HG03469 (cell line): Measurements from ENCODE around the gene COPS8.

ENCODE experiments used
- ATAC-seq: cut with Tn5 transposase; IDR thresholded peaks from one replicate; pipeline ENCODE4 v1.9.1; 2021; ENCODE audit warnings: mild to moderate bottlenecking, moderate library complexity, moderate number of reproducible peaks; ENCODE audit not compliant: unreplicated experiment

The COPS8 gene

DNA sequence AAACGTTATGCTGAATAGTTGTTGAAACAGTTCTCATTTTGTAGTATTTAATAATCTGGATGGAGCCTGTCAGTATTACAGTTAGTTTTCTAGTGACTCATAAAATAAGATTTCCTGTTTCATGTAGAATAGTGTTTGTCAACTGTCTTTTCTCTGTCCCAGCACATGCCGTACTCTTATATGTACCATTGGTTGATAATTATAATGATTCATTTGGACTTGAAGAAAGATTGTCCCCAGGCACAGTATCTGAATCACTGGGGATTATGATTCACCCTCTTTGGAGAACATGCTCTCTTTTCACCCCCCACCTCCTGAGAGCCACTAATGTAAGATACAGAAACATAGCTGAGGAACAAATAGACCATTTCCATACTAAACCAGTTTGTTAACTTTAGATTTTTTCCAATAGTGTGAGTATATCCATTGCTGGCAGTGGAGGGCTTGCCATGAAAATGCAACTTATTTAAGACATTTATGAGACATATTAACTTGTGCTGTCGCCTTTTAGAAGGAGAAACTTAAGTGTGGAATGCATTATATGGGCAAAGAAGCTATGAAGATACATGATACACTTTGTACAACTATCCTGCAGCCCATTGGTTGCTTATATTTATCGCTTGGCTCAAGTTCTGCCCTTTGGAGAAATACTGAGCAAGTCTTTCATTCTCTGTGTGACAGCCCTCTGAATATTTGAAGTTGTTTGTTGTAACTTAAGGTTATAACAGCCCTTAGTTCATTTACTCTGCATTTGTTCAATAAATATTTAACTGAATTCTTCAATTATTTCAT, 12.4 kb downstream of the COPS8 start:
- no peak for ATAC-seq

DNA sequence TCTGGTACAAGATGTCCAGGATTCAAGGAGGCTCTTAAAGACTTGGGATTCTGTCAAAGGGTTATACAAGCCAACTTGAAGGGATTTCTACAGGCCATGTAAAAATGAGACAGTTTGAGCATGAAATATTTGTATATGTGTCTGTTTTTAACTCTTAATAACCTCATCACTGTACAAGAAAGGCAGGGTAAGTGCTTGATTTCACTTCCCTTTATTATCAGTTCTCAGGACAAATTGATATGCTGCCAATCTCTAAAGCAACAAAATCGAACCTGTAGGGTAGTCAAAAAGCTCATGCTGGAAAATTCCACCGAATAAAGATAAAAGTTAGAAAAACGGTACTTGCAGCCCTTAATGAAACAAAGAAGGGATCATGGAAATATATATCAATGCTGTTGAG, 14.1 kb downstream of the COPS8 start:
- ATAC-seq: no peak

DNA sequence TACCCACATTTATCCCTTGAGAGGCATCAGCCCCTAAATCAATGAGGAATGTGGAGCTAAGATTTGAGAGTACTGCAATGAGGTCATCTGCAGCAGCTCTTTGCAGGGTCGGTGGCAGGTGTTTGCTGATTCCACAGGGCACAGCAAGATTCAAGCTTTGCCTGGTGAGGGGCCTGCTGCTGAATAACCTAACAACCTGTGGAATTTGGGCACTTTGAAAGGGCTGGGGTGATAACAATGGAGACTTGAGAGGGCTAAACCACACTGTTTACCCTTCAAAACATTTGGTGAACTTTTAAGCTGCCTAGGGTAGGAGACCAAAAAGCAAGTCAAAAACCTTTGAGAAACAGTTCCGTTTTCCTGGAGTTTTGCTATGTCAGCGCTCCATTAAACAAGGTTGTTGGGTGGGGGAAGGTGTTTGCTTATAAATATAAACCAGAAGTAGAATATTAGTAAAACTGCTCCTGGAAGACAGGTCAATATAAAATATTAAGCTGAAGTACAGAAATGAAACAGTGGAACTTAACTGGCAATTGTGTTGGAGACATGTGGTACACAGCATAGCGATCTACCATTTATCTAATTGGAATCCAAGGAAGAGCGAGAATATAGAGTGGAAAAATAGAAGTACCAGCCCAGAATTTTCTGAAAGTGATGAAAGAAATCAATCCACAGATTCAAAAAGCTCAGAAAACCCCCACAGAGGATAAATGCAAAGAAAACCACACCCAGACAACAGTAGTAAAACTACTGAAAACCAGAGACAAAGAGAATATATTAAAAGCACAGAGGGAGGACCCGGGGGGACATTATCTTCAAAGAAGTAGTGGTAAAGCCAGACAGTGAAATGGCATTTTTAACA, 15.7 kb downstream of the COPS8 start:
- ATAC-seq: no peak

DNA sequence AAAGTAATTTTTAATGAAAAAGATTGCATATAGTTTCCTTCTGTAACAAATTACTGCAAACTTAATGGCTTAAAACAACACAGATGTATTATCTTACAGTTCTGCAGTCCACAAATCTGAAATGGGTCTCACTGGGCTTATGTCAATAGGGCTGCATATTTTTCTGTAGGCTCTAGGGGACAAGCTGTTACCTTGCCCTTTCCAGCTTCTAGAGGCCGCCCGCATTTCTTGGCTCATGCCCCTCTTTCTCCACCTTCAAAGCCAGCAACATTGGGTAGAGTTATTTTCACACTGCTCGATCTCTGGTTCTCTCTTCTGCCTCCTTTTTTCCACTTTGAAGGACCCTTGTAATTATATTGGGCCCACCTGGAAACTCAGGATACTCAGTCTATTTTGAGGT, 16.7 kb downstream of the COPS8 start:
- no peak for ATAC-seq

DNA sequence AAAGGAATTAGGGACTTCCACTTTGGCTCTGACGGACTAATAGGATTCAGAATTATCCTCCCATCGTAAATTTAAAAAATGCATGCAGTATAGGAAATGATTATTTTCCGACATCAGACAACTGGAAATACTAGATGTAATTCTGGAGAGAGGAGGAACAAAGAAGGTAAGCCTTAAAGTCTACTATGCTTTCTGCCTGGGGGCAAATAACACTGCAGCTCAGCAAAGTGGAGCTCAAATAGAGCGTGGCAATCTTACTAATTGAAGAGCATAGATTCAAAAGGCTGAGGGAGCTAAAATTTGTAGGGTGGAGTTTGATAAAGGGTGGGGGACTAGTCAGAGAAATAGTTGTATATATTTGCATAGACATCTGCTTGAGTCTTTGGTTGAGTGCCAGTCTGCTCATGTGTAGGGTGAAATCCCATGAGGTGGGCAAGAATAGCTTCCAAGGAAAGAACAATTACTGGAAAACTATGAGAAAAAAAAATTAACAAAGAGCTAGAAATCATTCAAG, 23.8 kb downstream of the COPS8 start:
- ATAC-seq: no peak

DNA sequence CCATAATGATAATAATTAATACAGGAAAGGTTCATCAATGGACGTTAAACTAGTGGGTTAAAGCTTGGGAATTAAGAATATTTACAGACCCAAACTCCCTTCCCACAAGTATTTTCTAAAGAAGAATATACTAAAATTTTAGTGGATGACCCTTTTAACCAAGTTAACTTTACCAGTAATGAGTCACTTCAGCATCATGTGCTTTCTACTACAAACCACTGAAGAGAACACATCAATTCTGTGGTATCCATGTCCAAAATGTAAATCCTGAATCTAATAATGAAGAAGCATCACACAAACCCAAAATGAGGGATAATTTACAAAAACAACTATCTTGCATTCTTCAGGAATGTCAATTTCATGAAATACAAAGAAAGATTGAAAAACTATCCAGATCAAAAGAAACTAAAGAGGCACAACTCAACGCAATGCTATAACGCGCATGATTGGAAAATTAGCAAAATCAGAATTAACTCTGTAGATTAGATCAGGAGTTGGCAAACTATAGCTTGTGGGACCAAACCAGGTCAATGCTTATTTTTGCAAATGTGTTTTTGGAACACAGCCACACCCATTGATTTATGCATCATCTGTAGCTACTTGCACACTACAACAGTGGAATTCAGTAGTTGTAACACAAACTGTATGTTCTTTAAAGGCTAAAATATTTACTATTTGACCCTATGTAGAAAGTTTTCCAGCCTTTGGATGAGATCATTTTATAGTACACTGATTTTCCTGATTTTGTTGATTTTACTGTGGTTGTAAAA, 27.5 kb downstream of the COPS8 start:
- no peak for ATAC-seq

DNA sequence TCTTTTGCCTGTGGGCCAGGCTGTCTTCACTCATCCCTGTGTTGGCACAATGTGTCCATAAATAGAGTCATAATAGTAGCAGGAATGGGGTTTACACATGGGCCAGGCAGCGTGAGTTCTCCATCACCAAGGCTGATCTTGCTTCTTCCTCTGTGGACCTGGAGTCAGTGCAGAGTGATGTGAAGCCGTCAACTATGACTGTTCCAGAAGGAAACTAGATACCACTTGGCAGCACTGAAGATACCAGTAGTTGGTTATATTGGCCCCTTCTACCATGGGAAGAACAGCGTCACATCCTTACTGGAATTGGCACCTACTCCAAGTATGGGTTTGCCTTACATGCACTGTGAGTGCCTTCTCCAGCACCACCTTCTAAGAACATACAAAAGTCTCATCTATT, 30.2 kb downstream of the COPS8 start:
- ATAC-seq: no peak

DNA sequence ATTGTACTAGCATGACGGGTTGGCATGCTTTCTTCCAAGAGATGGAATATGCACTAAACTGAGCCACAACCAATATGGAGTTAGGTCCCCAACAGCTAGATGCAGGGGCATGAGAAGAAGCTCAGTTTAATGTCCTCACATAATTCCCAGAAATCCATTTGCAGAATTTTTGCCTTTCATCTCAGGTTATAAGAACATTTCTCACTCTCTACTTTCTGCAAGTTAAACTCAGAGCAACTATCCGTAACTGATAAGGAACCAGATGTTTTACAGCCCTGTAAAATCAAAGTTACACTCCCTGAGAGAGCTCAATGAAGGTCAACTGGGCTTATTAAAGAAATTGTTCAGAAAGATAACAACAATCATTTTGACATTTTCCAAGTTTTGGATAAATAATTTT, 30.7 kb downstream of the COPS8 start:
- no peak for ATAC-seq

DNA sequence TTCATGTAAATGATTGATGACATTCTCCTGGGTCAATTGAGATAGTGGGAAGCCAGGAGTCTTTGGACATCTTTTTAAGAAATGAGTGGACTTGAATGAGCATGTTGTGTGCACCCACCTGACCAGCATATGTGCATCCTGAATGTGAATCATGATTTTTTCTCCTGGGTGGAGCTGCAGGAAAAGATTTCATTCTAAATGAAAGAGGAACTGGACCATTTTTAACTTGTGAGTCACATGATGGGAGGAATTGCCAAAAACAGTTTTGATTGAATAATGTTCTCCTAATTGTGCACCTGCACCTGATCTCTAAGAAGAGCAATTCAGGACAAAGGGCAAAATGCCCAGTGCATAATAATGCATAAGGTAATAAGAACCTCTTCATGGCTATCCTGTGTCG, 32.3 kb downstream of the COPS8 start:
- no peak for ATAC-seq

DNA sequence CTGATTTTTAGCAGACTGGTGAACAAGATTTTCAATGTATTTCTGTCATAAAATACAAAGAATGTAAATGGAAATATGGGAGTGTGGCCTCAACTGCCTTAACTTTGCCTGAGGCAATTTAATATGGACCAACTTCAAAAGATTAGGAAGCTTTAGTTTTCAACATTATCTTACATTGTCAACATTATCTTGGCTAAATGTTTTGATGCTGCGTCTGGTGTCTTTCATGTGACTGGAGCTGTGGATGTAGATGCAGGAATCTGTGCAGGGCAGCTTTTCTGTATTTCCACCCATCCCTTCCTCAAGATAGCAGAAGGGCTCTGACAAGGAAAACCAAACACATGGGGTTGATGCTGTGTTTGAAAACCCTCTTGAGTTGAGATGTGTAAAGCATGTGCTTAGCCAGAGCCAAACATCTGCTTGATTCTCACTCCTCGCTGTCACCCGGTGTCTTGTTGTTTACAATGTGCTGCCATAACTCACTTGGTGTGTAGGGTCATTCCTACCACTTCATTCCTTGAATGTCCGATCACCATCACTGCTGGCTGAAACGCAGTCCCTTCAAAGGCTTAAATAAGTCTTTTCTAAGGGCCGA, 33.0 kb downstream of the COPS8 start:
- ATAC-seq: no peak

DNA sequence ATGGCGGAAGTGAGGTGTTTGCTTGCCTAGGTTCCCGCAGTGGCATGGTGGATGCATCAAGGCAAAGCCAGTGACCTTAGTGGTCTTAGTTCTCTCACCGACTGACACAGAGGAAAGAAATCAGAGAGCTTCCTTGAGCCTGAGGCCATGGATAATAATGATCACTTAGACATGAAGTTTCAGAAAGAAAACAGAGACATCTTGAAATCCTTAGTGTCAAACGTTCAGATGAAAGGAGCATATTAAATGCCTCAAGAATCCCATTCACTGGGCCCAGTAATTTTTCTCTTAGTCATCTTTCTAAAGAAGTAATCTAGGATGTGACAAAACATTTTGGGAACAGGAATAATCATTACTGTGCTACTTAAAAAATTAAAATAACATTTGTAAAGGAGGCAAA, 35.2 kb downstream of the COPS8 start:
- ATAC-seq: no peak

DNA sequence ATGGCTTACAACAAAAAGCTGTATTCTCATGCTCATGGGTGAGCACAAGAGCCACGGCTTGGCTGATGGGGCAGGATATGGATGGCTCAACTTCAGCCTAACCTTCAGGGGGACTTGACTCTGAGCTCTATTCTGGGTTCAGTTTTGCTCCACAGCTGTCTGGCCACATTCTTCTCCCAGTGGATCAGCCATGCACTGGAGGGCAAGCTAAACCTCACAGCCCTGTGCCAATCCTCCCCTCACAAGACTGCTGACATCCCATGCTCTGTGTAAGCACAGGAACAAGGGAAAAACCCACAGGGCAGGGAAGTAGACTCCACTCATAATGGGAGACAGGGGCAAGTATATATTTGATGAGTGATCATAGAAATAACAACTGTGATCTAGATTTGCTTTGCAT, 35.6 kb downstream of the COPS8 start:
- no peak for ATAC-seq

DNA sequence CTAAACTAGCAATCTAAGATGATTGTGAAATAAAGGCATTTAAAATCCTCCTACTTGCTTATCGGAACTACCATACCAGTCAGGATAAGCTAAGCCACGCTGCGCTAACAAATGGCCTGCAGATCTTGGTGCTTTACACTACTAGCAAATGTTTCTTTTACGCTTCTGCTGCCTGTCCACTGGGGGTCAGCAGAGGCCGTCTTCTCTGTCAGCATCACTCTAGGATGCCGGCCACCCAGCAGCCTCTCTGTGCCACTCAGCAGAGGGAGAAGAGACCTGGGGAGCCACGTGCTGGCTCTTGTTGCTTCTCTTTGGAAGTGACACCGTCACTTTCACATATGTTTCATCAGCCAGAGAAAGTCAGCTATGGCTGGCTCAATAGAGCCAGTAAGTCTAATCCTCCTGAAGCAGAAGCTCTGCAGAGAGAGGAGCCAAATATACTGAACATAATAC, 36.6 kb downstream of the COPS8 start:
- ATAC-seq: no peak

DNA sequence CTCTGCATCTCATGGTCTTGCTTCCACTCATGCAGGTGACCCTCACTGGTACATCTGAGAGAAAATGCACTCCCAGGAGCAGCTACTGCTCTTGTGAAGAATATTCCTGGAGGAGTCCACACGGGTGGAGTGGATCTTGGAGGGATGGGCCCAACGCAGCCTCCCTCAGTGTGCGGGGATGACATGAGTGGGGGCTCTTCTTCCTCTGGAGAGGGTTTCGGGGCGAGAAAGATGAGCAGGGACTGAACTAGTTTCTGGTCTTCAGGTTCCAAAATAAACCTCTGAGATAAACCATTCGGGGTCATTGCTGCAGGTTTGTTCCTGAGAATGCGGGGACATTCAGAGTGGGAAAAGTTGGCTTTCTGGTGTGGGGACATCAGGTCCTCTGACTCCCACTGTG, 39.1 kb downstream of the COPS8 start:
- no peak for ATAC-seq

DNA sequence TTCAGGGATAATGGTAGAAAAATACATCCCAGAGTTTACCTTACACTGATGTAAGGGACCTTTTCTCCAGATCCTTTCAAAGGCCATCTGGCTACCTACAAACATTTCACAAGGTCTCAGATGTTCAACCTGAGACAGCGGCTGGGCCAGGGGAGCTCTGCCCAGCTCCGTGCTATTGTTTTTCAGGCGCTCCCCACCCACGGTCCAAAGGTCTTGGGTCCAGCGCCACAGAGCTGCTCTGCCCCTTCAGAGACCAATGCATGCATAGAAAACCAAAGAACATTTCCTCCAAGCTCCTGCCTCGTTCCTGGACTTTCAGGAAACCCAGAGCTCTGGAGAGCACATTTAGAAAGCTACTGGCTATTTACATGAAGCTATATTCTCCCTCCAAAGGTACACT, 40.3 kb downstream of the COPS8 start:
- no peak for ATAC-seq

DNA sequence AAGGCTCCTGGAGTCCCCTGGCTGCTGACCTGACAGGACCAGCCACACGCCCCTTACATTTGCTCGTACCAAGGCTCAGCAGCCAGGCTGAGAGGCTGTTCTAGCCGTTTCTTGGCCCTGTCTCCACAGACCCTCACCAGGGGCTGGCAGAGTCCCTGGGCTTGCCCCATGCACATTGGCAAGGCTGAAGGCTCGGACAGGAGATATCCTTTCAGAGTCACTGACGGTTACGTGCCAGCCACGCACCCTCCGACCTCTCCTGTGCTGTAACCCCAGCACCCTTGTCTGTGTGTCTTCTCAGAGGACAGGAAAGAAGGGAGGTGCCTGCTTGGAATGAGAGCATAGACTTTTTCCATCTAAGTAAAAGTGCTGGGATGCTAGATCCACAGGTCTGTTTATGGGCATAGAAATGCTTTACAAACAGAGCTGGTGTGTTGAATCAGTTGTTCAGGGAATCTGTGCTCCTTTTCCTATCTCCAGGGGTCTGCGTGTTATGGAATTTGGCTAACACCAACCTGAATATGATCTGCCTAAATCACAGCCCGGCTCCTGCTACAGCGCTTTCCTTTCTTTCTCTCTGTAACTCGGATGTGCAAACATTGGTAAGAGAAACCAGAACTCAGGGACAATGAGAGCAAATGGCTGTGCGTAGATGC, 41.0 kb downstream of the COPS8 start:
- ATAC-seq: no peak

DNA sequence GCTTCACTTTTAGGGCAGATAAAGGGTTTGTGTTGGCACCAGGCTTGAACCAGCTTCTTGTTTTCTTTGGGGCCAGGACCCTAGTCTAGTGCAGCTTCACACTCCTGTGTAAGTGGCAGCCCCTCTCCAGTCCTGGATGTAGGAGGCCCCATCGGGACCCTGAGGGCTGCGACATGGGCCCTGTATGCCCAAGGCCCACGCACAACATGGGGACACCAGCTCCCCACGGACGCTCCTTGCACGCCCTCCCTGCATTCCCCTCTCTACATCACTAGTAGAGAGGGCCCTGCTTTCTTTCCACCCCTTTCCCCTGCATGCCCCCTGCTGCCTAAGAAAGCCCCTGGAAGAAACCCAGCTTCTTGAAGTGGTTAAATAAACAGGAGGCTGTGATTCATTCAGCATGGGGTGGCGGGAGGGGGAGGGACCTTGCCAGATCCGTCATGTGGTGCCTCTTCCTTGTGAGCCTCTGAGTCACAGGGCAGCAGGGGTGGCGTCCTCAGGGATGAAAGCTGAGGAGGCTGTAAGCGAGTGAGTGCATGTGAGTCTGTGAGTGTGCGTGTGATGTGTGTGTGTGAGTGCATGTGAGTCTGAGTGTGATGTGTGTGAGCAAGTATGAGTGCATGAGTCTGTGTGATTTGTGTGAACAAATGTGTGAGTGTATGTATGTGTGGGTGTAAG, 42.5 kb downstream of the COPS8 start:
- ATAC-seq: no peak

DNA sequence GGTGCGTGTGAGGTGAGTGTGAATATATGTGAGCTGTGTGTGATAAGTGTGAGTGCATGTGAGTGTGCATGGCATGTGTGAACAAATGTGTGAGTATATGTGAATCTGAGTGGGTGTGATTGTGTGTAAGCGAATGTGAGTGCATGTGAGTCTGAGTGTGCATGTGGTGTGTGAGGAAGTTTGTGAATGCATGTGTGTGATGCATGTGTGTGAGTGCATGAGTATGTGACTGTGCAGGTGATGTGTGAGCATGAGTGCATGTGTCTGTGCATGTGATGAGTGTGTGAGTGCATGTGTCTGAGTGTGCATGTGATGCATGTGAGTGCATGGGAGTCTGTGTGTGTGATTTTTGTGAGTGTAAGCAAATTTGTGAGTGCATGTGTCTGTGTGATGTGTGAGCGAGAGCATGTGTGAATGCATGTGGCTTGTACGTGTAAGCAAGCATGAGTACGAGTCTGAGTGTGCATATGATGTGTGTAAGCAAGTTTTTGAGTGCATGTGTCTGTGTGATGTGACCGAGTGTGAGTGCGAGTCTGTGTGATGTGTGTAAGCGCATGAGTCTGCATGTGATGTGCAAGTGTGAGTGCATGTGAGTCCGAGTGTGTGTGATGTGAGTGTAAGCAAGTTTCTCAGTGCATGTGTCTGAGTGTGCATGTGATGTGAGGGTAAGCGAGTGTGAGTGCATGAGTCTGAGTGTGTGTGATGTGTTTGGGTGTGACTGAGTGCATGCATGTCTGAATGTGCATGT, 43.3 kb downstream of the COPS8 start:
- no peak for ATAC-seq

DNA sequence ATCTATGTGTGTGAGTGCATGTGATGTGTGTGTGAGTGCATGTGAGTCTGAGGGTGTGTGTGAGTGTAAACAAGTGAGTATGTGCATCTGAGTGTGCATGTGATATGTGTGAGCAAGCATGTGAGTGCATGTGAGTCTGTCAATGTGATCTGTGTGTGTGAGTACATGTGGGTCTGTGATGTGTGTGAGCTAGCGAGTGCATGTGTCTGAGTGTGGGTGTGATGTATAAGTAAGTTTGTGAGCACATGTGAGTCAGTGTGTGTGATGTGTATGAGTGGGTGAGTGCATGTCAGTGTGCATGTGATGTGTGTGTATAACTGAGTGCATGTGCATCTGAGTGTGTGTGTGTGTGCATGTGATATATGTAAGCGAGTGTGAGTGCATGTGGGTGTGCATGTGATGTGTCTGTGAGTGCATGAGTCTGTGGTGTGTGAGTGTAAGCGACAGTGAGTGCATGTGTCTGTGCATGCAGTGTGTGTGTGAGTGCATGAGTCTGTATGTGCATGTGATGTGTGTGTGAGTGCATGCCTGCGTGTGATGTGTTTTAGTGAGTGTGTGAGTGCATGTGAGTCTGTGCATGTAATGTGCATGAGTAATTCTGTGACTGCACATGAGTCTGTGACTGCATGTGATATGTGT, 44.1 kb downstream of the COPS8 start:
- ATAC-seq: no peak
